Cerebellar nuclear complex (tissue), 1 donor: Measurements from ENCODE around the gene ABTB1.

Experiments
- DNase-seq, 2 experiments: peaks; one replicate each; lab custom pipeline; 2025; lab: John Stamatoyannopoulos, UW

Gene ABTB1

DNA sequence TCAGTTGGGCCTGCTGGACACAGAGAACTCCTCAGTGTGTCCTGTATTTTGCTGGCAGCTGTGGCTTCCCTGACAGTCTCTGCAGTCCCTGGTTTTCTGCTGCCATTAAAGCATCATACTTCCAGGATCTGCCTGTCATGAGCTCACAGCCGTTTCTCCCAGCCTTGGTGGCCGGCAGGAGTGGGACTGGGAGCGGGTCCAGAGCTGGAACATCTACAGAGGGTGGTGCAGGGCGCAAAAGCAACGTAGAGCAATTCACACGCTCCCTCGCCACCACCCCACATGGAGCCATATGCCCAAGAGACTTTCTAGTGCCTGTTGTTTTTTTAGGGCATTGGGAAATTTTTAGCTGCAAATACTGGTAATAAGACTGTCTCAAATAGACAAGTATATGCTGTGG, 33.6 kb downstream of the ABTB1 start:
- no peak for DNase-seq

DNA sequence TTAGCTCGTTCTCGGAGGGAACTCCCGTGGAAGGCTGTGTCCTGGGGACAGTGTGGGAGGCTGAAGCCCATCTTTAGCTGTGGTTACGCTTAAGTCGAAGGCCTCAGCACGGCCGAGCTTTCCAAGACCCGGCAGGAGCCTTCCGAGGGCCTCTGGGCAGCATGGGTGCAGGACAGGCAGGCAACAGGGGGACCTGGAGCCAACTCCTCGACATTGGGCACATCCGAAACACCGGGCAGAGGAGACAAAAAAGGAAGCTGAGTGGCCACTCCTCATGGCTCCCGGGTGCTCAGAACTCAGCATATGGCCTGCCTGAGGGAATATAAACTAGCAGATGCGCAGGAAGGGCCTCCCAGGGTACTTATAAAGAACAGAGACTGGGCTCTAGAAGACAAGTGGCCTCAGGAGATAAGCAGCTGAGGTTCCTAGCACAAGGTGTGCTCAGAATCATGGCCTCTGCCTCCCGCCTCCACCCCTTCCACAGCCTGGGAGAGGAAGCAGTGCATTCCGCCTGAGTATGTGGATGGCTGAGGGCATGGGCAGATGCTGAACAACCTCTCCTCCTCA, 34.1 kb downstream of the ABTB1 start:
- no peak for DNase-seq

DNA sequence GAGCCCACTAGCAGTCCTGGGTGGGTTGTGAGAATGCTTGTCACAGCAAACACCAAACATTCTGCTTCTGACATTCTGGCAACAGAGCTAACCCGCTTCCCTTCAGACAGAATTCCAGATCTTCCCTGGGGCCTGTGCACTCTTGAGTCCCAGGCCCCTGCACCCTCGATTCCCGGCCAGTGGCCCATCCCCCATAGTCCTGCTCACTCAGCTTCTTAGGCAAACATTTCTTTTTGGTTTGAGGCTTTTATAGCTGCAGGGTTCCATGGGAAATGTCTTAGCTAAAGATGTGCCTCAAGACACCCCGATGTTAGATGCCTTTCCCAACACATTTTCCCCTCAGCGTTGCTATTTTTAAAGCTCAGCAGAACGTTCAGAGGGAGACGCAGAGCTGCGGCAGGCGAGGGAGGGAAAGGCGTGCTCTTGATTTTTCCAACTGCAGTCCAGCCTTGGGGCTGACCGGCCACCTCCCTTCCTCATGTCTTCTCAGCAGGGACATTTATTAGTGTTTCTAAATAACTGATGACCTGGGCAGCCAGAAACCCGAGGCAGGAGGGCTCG, 35.2 kb downstream of the ABTB1 start:
- no peak for DNase-seq

DNA sequence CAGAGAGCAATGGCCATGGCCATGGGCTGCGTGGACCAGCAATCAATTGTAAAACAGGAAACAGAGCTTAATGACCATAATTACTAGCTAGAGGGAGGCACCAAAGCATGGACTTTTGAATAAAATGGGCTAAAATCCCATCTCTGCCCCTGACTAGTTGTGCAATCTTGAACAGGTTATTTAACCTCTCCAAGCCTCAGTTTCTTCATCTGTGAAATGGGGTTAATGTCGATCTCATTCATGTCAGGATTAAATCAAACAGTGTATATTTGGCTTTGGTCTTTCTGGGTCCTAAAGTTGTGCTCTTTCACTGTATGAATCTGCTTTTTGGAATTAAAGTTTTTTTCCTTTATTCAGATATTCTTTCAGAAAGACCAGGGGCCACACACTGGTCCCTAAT, 36.1 kb downstream of the ABTB1 start:
- DNase-seq, result no peak

DNA sequence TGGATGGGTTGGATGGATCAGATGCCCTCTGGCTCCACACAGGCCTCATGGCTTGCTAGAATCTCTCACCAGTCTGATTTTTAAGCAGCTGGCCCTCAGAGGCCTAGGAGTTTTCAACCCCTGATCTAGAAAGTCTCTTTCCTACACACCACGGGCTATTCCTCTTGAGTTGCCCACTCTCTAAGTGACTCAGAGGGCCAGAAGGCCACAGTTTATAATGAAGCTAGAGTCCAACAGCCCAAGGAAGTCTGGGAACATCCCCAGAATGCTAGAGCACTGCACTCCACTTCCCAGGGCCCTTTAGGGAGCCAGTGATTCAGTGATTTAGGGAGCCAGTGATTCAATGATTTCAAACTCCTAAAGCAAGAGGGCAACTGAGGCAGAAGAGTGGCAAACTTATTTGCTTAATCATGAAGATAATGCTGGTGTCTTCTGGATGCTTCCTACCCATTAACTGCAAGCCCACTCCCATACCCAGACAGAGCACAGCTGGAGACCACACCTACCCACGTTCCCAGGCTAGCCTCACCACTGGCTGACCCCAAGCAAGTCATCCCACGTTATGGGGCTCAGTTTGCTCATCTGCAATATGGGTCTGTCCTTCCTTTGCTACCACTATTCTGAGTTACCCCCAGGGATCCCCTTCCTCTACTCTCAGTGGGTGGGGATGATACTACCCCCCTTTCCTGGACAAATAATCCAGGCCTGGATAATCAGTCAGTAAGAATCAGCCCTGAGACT, 36.7 kb downstream of the ABTB1 start:
- DNase-seq, result no peak

DNA sequence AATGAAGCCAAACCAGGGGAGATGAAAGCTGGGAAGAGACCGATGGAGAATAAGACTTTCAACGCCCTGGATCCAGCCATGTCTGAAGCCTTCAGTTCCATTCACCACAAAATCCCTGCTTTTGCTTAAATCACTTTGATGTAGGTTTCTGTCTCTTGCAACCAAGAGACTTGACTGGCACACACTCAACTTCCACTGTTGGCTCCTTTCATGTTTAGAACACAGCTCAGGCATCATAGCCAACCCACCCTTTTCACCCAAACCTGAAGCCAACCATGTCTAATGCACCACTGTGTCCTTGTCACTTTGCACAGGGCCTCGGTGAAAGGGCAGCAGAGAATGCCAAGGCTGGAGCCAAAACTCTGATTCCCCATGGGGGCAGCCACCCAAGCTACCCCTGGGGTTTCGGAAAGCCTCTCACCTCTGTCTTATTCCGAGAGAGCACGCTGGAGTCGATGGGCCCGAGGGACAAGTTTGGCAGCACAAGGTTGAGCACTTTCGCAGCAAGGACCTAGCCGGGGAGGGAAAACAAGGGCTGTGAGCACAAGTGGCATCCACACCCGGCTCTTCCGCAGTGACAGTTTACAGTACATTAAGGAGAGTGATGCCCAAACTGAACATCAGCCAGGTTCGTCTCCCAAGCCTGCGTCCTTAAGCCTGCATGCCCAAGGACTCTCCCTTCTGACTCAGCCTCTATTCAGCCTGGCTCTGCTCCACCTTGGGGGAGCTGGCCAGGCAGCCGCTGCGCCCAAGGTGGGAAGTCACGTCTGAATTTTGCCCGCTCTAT, 37.6 kb downstream of the ABTB1 start:
- DNase-seq, result no peak

DNA sequence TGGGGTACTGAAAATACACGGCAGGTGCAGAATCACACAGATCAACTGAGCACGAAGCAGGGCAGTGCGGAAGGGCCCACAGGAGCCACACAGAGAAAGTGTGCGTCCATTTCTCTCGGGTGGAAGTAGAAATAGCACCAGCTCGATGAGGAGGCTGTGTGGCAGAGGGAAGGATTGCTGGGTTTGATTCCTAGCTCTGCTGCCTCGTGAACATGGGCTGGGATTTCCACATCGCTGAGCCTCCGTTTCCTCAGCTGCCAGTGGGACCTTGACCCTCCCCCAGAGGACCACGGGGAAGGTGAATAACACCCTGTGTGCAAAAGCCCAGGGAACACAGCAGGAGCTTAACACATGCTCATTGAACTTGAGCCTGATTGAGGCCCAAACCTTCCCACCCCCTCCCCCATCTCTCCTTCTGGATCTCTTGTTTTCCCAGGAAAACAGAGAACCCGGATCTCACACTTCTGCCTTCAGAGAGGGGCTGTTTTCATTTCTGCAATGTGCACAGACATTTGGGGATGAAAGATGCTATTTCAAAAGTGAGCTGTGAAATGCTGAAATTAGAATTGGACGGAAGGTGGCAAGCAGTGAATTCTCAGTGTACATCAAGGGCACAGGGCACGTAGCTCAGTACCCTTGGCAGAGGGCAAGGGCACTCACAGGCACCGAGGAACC, 38.4 kb downstream of the ABTB1 start:
- DNase-seq, result no peak

DNA sequence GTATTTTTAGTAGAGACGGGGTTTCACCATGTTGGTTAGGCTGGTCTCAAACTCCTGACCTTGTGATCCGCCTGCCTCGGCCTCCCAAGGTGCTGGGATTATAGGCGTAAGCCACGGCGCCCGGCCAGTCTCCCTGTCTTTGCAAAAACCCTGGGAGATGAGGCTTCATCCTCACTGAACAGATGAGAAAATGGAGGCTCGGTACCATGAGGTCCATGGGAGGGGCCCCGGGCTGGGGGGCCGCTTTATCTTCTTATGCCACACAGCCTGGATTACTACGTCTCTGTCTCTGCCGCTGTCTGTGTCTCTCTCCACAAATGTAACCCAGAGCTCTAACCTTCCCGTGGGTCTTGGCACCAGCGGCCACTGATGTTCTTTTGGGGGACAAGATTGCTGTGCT, 39.1 kb downstream of the ABTB1 start:
- no peak for DNase-seq

DNA sequence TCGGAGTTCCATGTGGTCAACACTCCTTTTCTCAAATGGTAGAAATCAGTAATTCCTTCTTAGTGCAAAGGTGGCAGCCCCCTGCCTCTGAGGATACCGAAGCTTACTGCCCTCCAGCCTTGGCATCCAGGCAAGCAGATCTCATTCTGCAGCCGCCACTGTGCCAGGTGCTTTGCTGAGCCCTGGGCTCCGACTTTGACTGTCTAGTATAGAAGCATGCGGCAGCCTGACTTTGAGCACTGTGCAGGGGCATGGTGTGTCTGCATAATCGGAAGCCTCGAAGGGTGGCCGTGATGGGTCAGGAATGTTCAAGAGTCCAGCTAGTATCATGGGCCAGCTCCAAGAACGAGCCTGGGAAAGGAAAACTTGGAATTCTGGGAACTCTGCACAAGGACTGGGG, 39.7 kb downstream of the ABTB1 start:
- DNase-seq, result no peak

DNA sequence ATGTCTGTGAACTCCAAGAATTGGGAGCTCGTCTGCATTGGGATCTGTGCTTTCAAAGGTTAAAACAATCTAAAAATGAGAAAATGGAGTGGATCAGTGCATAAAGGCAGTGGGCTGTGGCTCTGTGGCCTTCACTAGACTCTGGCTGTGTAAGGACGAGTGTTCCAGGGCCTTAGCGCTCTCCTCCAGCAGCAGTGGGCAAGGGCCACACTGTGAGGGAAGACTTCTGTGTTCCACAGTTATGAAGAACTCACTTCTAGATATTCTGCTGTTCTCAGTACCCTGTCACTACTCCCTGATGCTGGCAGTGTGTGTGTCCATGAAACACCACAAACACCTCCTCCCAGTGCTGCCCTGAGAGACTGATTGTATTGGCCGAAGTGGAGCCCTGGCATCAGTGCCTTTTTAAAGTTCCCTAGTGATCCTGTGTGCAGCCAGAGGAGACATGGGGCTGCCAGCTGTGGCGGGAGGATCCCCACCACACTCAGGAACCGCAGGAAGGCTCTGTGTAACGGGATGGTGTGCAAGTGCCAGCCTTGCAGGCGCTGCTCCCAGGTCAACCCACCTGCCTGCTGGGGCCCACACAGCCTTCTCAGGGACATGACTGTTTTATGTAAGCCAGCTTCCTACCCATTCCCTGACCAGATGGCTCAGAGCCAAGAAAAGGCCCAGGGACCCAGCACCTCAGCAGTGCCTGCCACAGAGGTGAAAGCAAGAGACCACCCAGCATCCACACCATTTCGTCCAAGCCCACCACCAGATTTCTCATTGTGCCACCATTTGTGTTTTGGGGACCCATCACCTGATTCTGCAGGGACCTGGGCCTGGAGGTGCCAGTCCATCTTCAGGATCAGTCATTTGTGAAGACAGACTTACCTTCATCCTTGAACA, 40.4 kb downstream of the ABTB1 start:
- DNase-seq, result no peak

DNA sequence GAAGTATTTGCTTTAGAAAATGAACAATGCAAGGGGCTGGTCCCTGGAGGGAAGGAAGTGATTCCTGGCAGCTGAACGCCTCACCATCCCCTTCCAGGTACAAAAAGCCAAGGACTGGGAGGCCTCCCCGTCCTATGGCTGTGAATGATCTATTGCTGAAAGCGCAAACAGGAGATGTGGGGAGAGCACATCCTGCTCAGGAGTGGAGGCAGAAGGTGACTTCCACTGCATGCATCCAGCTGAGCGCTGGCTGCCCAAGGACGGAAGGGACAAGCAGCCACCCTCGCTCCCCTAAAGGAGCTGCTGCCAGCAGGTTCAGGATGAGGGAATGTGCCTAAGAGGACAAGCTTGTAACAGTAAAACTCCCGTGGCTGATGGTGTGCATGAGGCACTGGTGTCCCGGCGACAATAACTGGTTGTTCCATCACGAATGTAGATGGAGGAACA, 41.4 kb downstream of the ABTB1 start:
- DNase-seq, result no peak

DNA sequence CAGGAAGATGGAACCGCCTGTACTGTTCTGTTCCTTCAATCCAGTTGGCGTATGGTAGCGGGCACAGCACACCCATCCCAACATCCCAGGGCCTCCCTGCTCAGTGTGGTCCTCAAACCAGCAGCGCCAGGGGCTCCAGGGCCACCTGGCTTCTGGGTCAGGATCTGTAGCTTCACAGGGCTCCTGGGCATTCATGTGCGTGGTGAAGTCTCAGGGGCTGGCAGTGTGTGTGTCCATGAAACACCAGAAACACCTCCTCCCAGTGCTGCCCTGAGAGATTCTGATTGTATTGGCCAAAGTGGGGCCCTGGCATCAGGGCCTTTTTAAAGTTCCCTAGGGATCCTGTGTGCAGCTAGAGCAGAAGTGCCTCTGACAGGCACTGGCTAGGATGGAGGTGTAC, 42.1 kb downstream of the ABTB1 start:
- DNase-seq, result no peak

DNA sequence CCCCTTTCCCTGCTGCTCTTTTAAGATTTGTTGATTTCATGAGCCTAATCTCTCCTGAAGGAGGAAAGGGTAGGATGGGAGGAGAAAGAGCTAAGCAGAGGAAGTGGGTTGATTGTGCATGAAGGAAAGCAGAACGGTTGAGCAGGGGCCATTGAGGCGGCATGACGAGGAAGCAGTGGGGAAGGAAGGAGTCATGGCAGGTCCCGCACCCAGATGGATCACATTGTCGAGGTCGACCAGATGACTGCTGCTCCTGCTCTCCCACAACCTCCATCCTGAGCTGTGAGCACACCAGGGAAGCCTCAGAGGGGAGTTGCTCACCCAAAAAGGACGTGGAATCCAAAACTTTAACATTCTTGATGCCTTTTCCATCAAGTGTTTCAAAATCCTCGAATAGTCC, 42.8 kb downstream of the ABTB1 start:
- DNase-seq, result no peak

DNA sequence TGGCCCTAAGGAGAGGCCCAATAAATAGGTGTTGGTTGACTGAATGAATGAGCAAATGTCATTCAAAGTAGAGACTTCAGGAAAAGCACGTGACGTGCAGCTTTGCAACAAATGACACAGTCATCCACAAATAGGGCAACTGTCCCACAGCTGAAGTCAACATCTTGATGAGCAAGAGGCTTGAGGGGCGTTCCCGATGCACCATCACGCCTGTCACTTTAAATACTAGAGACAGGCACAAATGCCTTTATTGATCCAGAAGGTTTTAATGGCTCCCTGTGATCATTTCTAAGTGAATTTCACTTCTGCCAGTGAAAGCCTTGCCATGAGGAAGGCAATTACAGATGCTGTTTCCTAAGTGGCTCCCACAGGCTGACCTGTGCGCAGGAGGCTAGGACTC, 43.6 kb downstream of the ABTB1 start:
- DNase-seq, result no peak

DNA sequence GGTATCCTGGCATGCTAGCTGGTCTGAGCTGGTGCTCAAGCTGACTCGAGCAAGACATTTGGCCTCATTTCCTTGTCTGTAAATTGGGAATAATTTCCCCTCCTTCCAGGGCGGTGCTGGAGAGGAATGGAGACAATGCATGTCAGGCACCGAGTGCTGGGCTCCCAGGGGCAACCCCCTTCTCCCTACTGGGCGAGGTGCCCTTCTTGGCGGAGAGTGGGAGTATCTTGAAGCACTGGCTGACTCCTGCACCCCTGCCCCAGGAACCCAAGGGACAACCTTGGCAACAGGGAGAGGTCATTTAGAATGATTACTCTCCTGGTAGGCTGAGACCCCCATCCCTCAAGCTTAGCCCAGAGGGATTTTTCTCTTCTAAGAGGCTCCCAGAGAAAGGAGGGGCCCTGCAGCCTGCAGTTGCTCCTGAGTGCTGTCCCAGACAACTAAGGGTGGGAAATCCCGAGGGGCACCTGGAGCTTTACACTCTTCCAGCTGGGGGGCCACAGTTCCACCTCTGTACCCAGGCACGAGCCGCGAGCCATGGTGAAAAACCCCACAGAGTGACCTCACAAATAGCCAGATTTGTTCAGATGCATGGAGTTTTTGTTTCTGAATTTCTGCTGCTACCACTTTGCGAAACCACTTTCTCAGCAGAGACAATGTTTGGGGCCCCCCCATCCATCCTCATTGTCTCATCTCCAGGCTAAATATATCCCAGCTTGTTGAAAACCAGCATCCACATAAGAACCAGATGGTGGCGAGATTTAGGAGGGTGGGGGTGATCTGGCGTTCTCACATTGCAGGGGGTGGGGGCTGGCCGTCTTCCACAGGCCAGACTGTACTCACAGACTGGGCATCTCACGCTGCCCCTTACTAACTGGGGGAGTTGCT, 44.8 kb downstream of the ABTB1 start:
- DNase-seq, result peak; percentile 81 to 84

DNA sequence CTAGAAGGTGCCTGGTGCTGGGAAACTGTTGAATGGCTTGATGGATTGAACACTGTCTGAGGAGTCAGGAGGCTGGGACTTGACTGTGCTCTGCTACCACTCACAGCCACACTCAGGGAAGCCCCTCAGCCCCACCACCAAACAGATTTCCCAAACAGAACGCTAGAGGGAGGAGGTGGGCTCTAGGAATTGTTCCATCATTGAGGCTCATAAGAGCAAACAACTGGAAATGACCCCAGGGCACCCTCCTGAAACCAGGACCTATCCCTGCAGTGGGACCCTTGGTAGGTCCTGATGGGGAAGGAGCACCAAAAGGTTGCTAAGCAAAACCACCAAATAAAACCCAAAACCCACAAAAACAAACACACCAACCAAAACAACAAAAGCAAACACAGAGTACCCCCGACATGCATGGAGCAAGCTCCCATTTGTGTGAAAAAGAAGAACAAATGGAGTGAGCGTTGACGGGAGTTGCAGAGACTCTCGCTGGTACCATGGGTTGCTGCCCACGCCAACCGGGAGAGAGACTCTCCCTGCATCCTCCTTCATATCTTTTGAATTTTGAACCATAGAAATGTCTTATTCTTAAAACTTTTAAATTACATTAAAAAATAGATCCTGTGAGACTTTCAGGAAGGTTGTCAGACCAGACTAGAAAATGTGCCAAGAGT, 45.6 kb downstream of the ABTB1 start:
- no peak for DNase-seq

DNA sequence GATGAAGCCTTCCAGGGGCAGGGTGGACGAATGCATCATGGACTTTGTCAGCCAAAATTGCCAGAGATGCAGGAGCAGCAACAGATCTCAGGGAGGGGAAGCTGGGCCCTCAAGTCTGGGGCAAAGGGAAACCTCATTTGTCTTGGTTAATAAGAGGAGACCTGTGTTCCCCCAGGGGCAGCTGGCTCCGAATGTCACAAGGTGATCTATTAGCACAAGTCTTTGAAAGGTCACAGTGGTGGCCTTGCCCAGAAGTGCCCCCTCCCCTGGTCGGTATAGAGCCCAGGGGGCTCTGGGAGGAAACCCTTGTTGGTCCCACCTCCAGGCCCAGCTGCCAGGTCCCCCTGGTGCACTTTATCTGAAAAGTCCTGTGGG, 46.2 kb downstream of the ABTB1 start:
- DNase-seq, result no peak

DNA sequence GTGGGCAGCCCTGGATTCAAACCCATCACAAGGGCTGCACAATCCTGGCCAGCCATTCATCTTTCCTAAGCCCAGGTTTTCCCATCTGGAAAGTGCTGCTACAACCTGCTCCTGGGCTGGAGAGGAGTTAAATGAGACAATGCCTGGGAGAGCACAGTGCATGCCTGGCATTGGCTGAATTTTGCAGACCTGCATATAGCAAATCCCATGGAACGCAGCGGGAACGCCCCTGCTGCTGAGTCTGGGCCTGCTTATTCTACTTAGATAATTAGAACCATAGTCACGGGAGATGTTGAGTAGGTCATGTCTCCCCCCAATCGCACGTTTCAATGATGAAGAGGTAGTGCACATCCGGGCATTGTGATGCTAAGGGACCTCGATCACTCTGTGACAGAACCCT, 46.6 kb downstream of the ABTB1 start:
- no peak for DNase-seq

DNA sequence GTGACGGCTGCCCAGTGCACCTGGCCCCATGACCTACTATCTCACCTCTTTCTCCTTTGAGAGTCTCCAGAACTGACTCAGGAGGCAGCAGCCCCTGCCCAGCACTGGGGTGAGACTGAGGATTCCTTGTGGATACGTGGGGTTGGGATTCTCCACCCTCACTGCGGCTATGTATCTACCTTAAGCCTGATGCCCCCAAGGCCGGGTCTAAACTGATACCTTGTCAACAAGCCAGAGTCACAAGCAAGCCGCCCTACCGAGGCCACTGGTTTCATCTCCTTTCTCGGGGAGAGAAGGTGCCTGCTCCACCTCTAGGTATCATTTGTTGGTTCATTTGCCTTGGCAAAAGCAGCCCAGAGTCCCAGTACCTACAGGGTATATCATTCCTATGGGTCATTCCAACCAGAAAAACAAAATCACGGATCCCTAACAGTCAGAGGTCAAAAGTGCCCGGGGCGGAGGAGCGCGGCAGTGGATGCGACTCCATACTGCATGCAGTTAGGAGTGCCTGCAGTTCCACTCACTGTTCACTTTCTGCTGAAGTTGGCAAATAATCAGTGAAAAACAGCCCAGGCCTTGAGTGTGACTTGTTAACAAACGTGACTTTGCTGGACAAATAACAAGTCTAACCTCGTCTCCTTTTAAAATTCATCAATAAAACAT, 47.5 kb downstream of the ABTB1 start:
- DNase-seq, result no peak
